Transverse colon (tissue), 4 donors: ENCODE measurements around the gene ARMC8.

Experiments
- CTCF ChIP-seq, 5 experiments: fragments of 200-600 bp in 3 of 5; fragments of 450-650 bp in 2 of 5; sonication (generic) in 3 of 5; IDR thresholded peaks; 1 replicate in 2 of 5; 2 replicates in 3 of 5; pipeline ENCODE4 v1.5.1; 2016 to 2017; ENCODE audit warnings: antibody characterized with exemption in 5 of 5, inconsistent platforms in 3 of 5, mild to moderate bottlenecking in 2 of 5, moderate library complexity in 1 of 5
- EP300 ChIP-seq: sonication (generic); formaldehyde crosslinking; IDR thresholded peaks from one replicate; pipeline ENCODE4 v1.6.1; 2017; ENCODE audit warnings: antibody characterized with exemption, low read depth
- POLR2A ChIP-seq: fragments of 450-650 bp; IDR thresholded peaks from one replicate; pipeline ENCODE4 v1.6.1; 2016; ENCODE audit warnings: antibody characterized with exemption, mild to moderate bottlenecking, moderate library complexity
- POLR2AphosphoS5 ChIP-seq, 3 donors: sonication (generic); formaldehyde crosslinking; IDR thresholded peaks; one replicate each; pipeline ENCODE4 v1.6.1; 2016; ENCODE audit warnings: antibody characterized with exemption in 3 of 3

GRCh38 chr3:138242466-138242865 is 55.4 kb downstream of the ARMC8 start:
- TF ChIP-seq CTCF (IDR thresholded peaks at IDR 0.05), result no peak
- TF ChIP-seq POLR2A, result no peak
- TF ChIP-seq POLR2AphosphoS5 (IDR thresholded peaks at IDR 0.05), result no peak
- TF ChIP-seq EP300, result no peak
